Neural progenitor cell (in vitro differentiated cells): ENCODE data around the gene MYO1D. TPM values are rescaled to one million over a fixed set of nuclear protein-coding genes. Genes with fewer than 3 reads are reported as not detected.

Experiments
- DNase-seq: peaks from one replicate; pipeline ENCODE4 v3.0.0-alpha.2; 2016; ENCODE audit warnings: low spot score
- H2AFZ ChIP-seq: fragments of 200-600 bp; sonication (generic); replicated peaks from 2 replicates; pipeline ENCODE4 v1.6.1; 2016; ENCODE audit warnings: antibody characterized with exemption
- H3F3A ChIP-seq: fragments of 200-600 bp; sonication (generic); 2 replicates; pipeline ENCODE4 v1.6.1; 2016; ENCODE audit warnings: antibody characterized with exemption, low read depth
- H3K27ac ChIP-seq: fragments of 200-600 bp; sonication (generic); 2 replicates; pipeline ENCODE4 v1.5.1; 2016; ENCODE audit warnings: mild to moderate bottlenecking
- H3K27me3 ChIP-seq: fragments of 200-600 bp; sonication (generic); 2 replicates; pipeline ENCODE4 v1.6.1; 2016; ENCODE audit warnings: mild to moderate bottlenecking, moderate library complexity
- H3K36me3 ChIP-seq: fragments of 200-600 bp; sonication (generic); 2 replicates; pipeline ENCODE4 v1.5.1; 2016
- H3K4me1 ChIP-seq: fragments of 200-600 bp; sonication (generic); 2 replicates; pipeline ENCODE4 v1.6.1; 2016; ENCODE audit warnings: mixed run types
- H3K4me2 ChIP-seq: fragments of 200-600 bp; sonication (generic); 2 replicates; pipeline ENCODE4 v1.6.1; 2016
- H3K4me3 ChIP-seq: fragments of 200-600 bp; sonication (generic); 2 replicates; pipeline ENCODE4 v1.5.1; 2016
- H3K79me2 ChIP-seq: fragments of 200-600 bp; sonication (generic); 2 replicates; pipeline ENCODE4 v1.6.1; 2016; ENCODE audit warnings: low read depth
- H3K9ac ChIP-seq: fragments of 200-600 bp; sonication (generic); 2 replicates; pipeline ENCODE4 v1.6.1; 2016
- H3K9me3 ChIP-seq: fragments of 200-600 bp; sonication (generic); 2 replicates; pipeline ENCODE4 v1.5.1; 2016; ENCODE audit warnings: low read depth
- H4K20me1 ChIP-seq: fragments of 200-600 bp; sonication (generic); 2 replicates; pipeline ENCODE4 v1.6.1; 2016; ENCODE audit warnings: low read depth
- H3K27ac Mint-ChIP-seq: 3 replicates; pipeline ENCODE4 v1.8.0; 2021; ENCODE audit warnings: mixed read lengths
- H3K27me3 Mint-ChIP-seq: 2 replicates; pipeline ENCODE4 v1.8.0; 2022; ENCODE audit warnings: low read depth, mild to moderate bottlenecking, inconsistent platforms, moderate library complexity, mixed read lengths; ENCODE audit not compliant: insufficient read depth
- H3K36me3 Mint-ChIP-seq: 3 replicates; pipeline ENCODE4 v1.8.0; 2021; ENCODE audit warnings: mixed read lengths
- H3K4me1 Mint-ChIP-seq: 3 replicates; pipeline ENCODE4 v1.8.0; 2021; ENCODE audit warnings: mixed read lengths
- H3K4me3 Mint-ChIP-seq: 3 replicates; pipeline ENCODE4 v1.8.0; 2021; ENCODE audit warnings: mild to moderate bottlenecking, moderate library complexity, mixed read lengths
- H3K9me3 Mint-ChIP-seq: 3 replicates; pipeline ENCODE4 v1.8.0; 2020; ENCODE audit warnings: mixed read lengths
- CTCF ChIP-seq: fragments of 200-600 bp; sonication (generic); IDR thresholded peaks from 2 replicates; pipeline ENCODE4 v1.5.1; 2017; ENCODE audit warnings: antibody characterized with exemption, mild to moderate bottlenecking
- EZH2 ChIP-seq: fragments of 200-600 bp; sonication (generic); IDR thresholded peaks from 2 replicates; pipeline ENCODE4 v1.6.1; 2017; ENCODE audit warnings: antibody characterized with exemption, mild to moderate bottlenecking, moderate library complexity
- EZH2phosphoT487 ChIP-seq: fragments of 200-600 bp; sonication (generic); IDR thresholded peaks from 2 replicates; pipeline ENCODE4 v1.6.1; 2017; ENCODE audit warnings: antibody characterized with exemption
- total RNA-seq: library from RNA; depleted of rRNA; stranded (reverse); fragments of >200 nt; gene quantifications from 2 replicates; pipeline ENCODE4 v1.2.3, GENCODE V29; 2015; ENCODE audit warnings: low replicate concordance

Gene MYO1D
- total RNA-seq, 1 donor from 2014 or later: 6.2 TPM

GRCh38 chr17:32697728-32698625 is 178.9 kb downstream of the MYO1D start:
- Histone ChIP-seq H3K9me3 (no peaks in the 10 kb centered on the region), H4K20me1 (no peaks in the 10 kb centered on the region), H3K27me3 (no peaks in the 10 kb centered on the region), H3F3A (no peaks in the 10 kb centered on the region), H2AFZ (no peak overlapping the region), H3K36me3 (no peaks in the 10 kb centered on the region), H3K9ac (no peak overlapping the region), H3K4me1 (peaks cover 4% of the 10 kb centered on the region), H3K79me2 (no peaks in the 10 kb centered on the region), H3K4me2 (no peak overlapping the region), H3K27ac (no peak overlapping the region), H3K4me3 (no peak overlapping the region)
- H3K4me3 Mint-ChIP-seq: no peak overlapping the region
- no peaks in the 10 kb centered on the region for H3K27me3 Mint-ChIP-seq
- no peak for DNase-seq
- no peaks in the 10 kb centered on the region for H3K36me3 Mint-ChIP-seq
- H3K27ac Mint-ChIP-seq: no peak overlapping the region
- H3K9me3 Mint-ChIP-seq: peaks cover 5% of the 10 kb centered on the region
- TF ChIP-seq CTCF: no peak
- TF ChIP-seq EZH2phosphoT487: no peak
- TF ChIP-seq EZH2: no peak
- peaks cover 9% of the 10 kb centered on the region for H3K4me1 Mint-ChIP-seq

- no peak overlapping the region for H3K9ac ChIP-seq
- H2AFZ ChIP-seq: no peak overlapping the region
- no peak overlapping the region for H3K4me3 Mint-ChIP-seq
- no peak for DNase-seq
- peaks cover 10% of the 10 kb centered on the region for H3K4me1 Mint-ChIP-seq
- no peaks in the 10 kb centered on the region for H3K36me3 Mint-ChIP-seq
- no peak overlapping the region for H3K27ac ChIP-seq
- no peaks in the 10 kb centered on the region for H3K36me3 ChIP-seq
- no peaks in the 10 kb centered on the region for H3K27me3 ChIP-seq
- H3K4me2 ChIP-seq: no peak overlapping the region
- TF ChIP-seq EZH2phosphoT487: no peak
- no peak for TF ChIP-seq EZH2
- no peak for TF ChIP-seq CTCF
- H3K27ac Mint-ChIP-seq: no peak overlapping the region
- H3K79me2 ChIP-seq: no peaks in the 10 kb centered on the region
- no peaks in the 10 kb centered on the region for H4K20me1 ChIP-seq
- H3K4me1 ChIP-seq: peaks cover 4% of the 10 kb centered on the region
- no peaks in the 10 kb centered on the region for H3K9me3 ChIP-seq
- H3F3A ChIP-seq: no peaks in the 10 kb centered on the region
- H3K27me3 Mint-ChIP-seq: no peaks in the 10 kb centered on the region
- H3K9me3 Mint-ChIP-seq: peaks cover 5% of the 10 kb centered on the region
- no peak overlapping the region for H3K4me3 ChIP-seq
Observed at GRCh38 chr17:32696426-32696825, 180.5 kb downstream of the MYO1D start.

- Histone ChIP-seq H3F3A (no peaks in the 10 kb centered on the region), H2AFZ (no peak overlapping the region), H3K27me3 (no peaks in the 10 kb centered on the region), H3K9ac (no peak overlapping the region), H3K4me1 (peaks cover 4% of the 10 kb centered on the region), H3K79me2 (no peaks in the 10 kb centered on the region), H3K4me2 (no peak overlapping the region), H4K20me1 (no peaks in the 10 kb centered on the region), H3K36me3 (no peaks in the 10 kb centered on the region), H3K4me3 (no peak overlapping the region), H3K9me3 (no peaks in the 10 kb centered on the region), H3K27ac (no peak overlapping the region)
- Mint-ChIP-seq H3K4me3 (no peak overlapping the region), H3K36me3 (no peaks in the 10 kb centered on the region), H3K4me1 (peaks cover 10% of the 10 kb centered on the region), H3K9me3 (peaks cover 5% of the 10 kb centered on the region), H3K27ac (no peak overlapping the region), H3K27me3 (peaks cover under 1% of the 10 kb centered on the region)
- no peak for DNase-seq
- TF ChIP-seq EZH2 (no peak), CTCF (no peak), EZH2phosphoT487 (no peak)
Observed at GRCh38 chr17:32695864-32696263, 181.1 kb downstream of the MYO1D start.
